Neural progenitor cell (in vitro differentiated cells): ENCODE data around the gene TFAP2E. TPM values are rescaled to one million over a fixed set of nuclear protein-coding genes. Genes with fewer than 3 reads are reported as not detected.

ENCODE experiments used
- DNase-seq: peaks from one replicate; pipeline ENCODE4 v3.0.0-alpha.2; 2016; ENCODE audit warnings: low spot score
- H2AFZ ChIP-seq: fragments of 200-600 bp; sonication (generic); replicated peaks from 2 replicates; pipeline ENCODE4 v1.6.1; 2016; ENCODE audit warnings: antibody characterized with exemption
- H3F3A ChIP-seq: fragments of 200-600 bp; sonication (generic); 2 replicates; pipeline ENCODE4 v1.6.1; 2016; ENCODE audit warnings: antibody characterized with exemption, low read depth
- H3K27ac ChIP-seq: fragments of 200-600 bp; sonication (generic); 2 replicates; pipeline ENCODE4 v1.5.1; 2016; ENCODE audit warnings: mild to moderate bottlenecking
- H3K27me3 ChIP-seq: fragments of 200-600 bp; sonication (generic); 2 replicates; pipeline ENCODE4 v1.6.1; 2016; ENCODE audit warnings: mild to moderate bottlenecking, moderate library complexity
- H3K36me3 ChIP-seq: fragments of 200-600 bp; sonication (generic); 2 replicates; pipeline ENCODE4 v1.5.1; 2016
- H3K4me1 ChIP-seq: fragments of 200-600 bp; sonication (generic); 2 replicates; pipeline ENCODE4 v1.6.1; 2016; ENCODE audit warnings: mixed run types
- H3K4me2 ChIP-seq: fragments of 200-600 bp; sonication (generic); 2 replicates; pipeline ENCODE4 v1.6.1; 2016
- H3K4me3 ChIP-seq: fragments of 200-600 bp; sonication (generic); 2 replicates; pipeline ENCODE4 v1.5.1; 2016
- H3K79me2 ChIP-seq: fragments of 200-600 bp; sonication (generic); 2 replicates; pipeline ENCODE4 v1.6.1; 2016; ENCODE audit warnings: low read depth
- H3K9ac ChIP-seq: fragments of 200-600 bp; sonication (generic); 2 replicates; pipeline ENCODE4 v1.6.1; 2016
- H3K9me3 ChIP-seq: fragments of 200-600 bp; sonication (generic); 2 replicates; pipeline ENCODE4 v1.5.1; 2016; ENCODE audit warnings: low read depth
- H4K20me1 ChIP-seq: fragments of 200-600 bp; sonication (generic); 2 replicates; pipeline ENCODE4 v1.6.1; 2016; ENCODE audit warnings: low read depth
- H3K27ac Mint-ChIP-seq: 3 replicates; pipeline ENCODE4 v1.8.0; 2021; ENCODE audit warnings: mixed read lengths
- H3K27me3 Mint-ChIP-seq: 2 replicates; pipeline ENCODE4 v1.8.0; 2022; ENCODE audit warnings: low read depth, mild to moderate bottlenecking, inconsistent platforms, moderate library complexity, mixed read lengths; ENCODE audit not compliant: insufficient read depth
- H3K36me3 Mint-ChIP-seq: 3 replicates; pipeline ENCODE4 v1.8.0; 2021; ENCODE audit warnings: mixed read lengths
- H3K4me1 Mint-ChIP-seq: 3 replicates; pipeline ENCODE4 v1.8.0; 2021; ENCODE audit warnings: mixed read lengths
- H3K4me3 Mint-ChIP-seq: 3 replicates; pipeline ENCODE4 v1.8.0; 2021; ENCODE audit warnings: mild to moderate bottlenecking, moderate library complexity, mixed read lengths
- H3K9me3 Mint-ChIP-seq: 3 replicates; pipeline ENCODE4 v1.8.0; 2020; ENCODE audit warnings: mixed read lengths
- EZH2 ChIP-seq: fragments of 200-600 bp; sonication (generic); IDR thresholded peaks from 2 replicates; pipeline ENCODE4 v1.6.1; 2017; ENCODE audit warnings: antibody characterized with exemption, mild to moderate bottlenecking, moderate library complexity
- EZH2phosphoT487 ChIP-seq: fragments of 200-600 bp; sonication (generic); IDR thresholded peaks from 2 replicates; pipeline ENCODE4 v1.6.1; 2017; ENCODE audit warnings: antibody characterized with exemption
- total RNA-seq: library from RNA; depleted of rRNA; stranded (reverse); fragments of >200 nt; gene quantifications from 2 replicates; pipeline ENCODE4 v1.2.3, GENCODE V29; 2015; ENCODE audit warnings: low replicate concordance
- TF ChIP-seq, protein P1 (sequence below): fragments of 200-600 bp; sonication (generic); IDR thresholded peaks from 2 replicates; pipeline ENCODE4 v1.5.1; 2017; ENCODE audit warnings: antibody characterized with exemption, mild to moderate bottlenecking

The TFAP2E gene
- total RNA-seq, 1 donor from 2014 or later, result not detected

DNA sequence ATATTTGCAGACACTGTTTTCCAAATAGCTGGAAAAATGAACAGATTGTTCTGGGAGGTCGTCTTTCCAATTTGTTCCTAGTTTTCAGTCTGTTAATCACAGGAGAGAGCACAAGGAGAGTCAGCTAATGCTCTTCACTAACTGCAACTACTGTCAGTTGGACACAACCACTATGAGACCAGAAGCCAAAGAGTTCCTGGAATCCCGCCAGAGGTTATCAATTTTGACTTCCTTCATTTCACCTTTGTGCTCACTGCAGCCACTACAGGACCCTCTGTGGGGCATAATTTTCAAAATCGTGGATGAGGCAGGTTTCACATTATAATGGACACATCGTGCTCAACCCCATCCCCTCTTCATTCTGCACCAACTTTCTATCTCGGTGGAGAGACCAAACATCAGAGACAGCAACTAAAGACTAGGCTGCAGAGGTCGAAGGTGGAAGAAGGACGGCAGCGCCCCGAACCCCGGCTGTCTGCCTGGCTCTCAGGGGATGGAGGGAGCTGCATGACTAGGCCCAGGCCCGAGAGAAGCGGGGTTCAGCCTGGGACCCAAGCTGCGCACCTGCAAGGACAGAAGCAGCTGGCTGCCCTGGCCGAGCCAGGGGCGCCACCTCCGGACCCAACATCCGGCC, 16.5 kb upstream of the TFAP2E start:
- Mint-ChIP-seq H3K4me1 (peaks cover 37% of the 10 kb centered on the region), H3K9me3 (no peaks in the 10 kb centered on the region), H3K27ac (peak overlapping the region; percentile 83), H3K4me3 (peak overlapping the region; percentile 98), H3K36me3 (peaks cover 15% of the 10 kb centered on the region), H3K27me3 (peaks cover 3% of the 10 kb centered on the region)
- no peak for DNase-seq
- Histone ChIP-seq H3F3A (peaks cover 30% of the 10 kb centered on the region), H3K9ac (peak overlapping the region; percentile 83), H4K20me1 (peaks cover 45% of the 10 kb centered on the region), H3K4me2 (peak overlapping the region; percentile 98), H3K79me2 (peaks cover 49% of the 10 kb centered on the region), H3K9me3 (no peaks in the 10 kb centered on the region), H2AFZ (peak overlapping the region; percentile 97), H3K27ac (no peak overlapping the region), H3K27me3 (no peaks in the 10 kb centered on the region), H3K4me1 (peaks cover 26% of the 10 kb centered on the region), H3K36me3 (no peaks in the 10 kb centered on the region), H3K4me3 (peak overlapping the region; percentile 97)
- TF ChIP-seq EZH2phosphoT487, result no peak
- TF ChIP-seq, protein P1, sequence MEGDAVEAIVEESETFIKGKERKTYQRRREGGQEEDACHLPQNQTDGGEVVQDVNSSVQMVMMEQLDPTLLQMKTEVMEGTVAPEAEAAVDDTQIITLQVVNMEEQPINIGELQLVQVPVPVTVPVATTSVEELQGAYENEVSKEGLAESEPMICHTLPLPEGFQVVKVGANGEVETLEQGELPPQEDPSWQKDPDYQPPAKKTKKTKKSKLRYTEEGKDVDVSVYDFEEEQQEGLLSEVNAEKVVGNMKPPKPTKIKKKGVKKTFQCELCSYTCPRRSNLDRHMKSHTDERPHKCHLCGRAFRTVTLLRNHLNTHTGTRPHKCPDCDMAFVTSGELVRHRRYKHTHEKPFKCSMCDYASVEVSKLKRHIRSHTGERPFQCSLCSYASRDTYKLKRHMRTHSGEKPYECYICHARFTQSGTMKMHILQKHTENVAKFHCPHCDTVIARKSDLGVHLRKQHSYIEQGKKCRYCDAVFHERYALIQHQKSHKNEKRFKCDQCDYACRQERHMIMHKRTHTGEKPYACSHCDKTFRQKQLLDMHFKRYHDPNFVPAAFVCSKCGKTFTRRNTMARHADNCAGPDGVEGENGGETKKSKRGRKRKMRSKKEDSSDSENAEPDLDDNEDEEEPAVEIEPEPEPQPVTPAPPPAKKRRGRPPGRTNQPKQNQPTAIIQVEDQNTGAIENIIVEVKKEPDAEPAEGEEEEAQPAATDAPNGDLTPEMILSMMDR, result no peak
- TF ChIP-seq EZH2, result no peak

- Histone ChIP-seq H3K9me3 (no peaks in the 10 kb centered on the region), H4K20me1 (peaks cover 45% of the 10 kb centered on the region), H3K79me2 (peaks cover 44% of the 10 kb centered on the region), H3K9ac (peak within 1 kb of the TSS; percentile 83), H3K27ac (peak within 1 kb of the TSS; percentile 95), H3K4me3 (peak within 1 kb of the TSS; percentile 97), H3F3A (peaks cover 30% of the 10 kb centered on the region), H2AFZ (peak within 1 kb of the TSS; percentile 97), H3K4me1 (peaks cover 26% of the 10 kb centered on the region), H3K27me3 (no peaks in the 10 kb centered on the region), H3K4me2 (peak within 1 kb of the TSS; percentile 98), H3K36me3 (no peaks in the 10 kb centered on the region)
- Mint-ChIP-seq H3K9me3 (no peaks in the 10 kb centered on the region), H3K4me1 (peaks cover 37% of the 10 kb centered on the region), H3K36me3 (peaks cover 12% of the 10 kb centered on the region), H3K27ac (peak within 1 kb of the TSS; percentile 99), H3K27me3 (peaks cover 3% of the 10 kb centered on the region), H3K4me3 (peak within 1 kb of the TSS; percentile 98)
- DNase-seq, result peak; percentile 90
- TF ChIP-seq EZH2, result no peak
- TF ChIP-seq, protein P1, result no peak
- TF ChIP-seq EZH2phosphoT487, result no peak
Observed at GRCh38 chr1:35557118-35557610, 15.9 kb upstream of the TFAP2E start, which contains the start of gene KIAA0319L. TSS of gene KIAA0319L (minus strand) at chr1:35557403. CDS start at chr1:35554491, 2,912 bp downstream.

DNA sequence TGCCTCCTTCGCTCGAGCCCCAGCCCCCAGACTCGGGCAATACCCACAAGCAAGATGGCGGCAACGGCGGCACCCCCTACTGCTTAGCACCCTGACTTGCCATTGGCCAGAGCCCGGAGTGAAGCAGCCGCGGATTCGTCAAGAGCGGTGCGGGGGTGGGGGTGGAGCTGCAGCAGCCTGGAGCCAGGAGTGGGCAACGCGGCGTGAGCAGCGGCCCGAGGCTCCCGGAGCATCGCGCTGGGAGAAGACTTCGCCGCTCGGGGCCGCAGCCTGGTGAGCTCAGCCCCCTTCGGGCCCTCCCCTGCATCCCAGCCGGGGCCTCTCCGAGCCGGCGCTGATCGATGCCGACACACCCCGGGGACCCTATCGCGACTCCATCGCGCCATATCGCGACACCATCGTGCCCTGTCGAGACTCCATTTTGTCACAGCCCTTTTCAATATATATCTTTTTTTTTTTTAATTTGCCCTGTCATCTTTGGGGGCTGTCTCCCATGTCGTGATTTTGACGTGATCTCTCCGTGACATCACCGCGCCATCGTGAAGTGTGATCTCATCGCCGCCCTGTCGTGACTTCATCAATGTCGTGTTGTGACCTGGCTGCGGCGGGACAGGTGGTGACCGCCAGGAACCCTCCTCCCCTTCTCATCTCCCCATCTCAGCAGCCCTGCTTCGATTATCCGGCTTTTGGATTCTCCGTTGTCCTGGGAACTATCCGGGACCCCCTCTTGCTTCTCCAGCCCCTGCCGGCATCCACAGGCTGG, 15.3 kb upstream of the TFAP2E start, which contains the start of gene NCDN:
NCDN (plus strand) TSS at position 189 of the 763 bp plus-strand sequence; CDS start at position 581, 392 bp downstream.
- H3K27me3 ChIP-seq, result no peaks in the 10 kb centered on the region
- H3K36me3 ChIP-seq, result no peaks in the 10 kb centered on the region
- peaks cover 26% of the 10 kb centered on the region for H3K4me1 ChIP-seq
- H3K9ac ChIP-seq, result peak within 1 kb of the TSS; percentile 83
- peak within 1 kb of the TSS; percentile 97 for H2AFZ ChIP-seq
- peak within 1 kb of the TSS; percentile 98 for H3K4me2 ChIP-seq
- H3K27ac ChIP-seq, result peak within 1 kb of the TSS; percentile 95
- Mint-ChIP-seq H3K4me1 (peaks cover 37% of the 10 kb centered on the region), H3K36me3 (peaks cover 10% of the 10 kb centered on the region), H3K4me3 (peak within 1 kb of the TSS; percentile 98), H3K27ac (peak within 1 kb of the TSS; percentile 99), H3K9me3 (no peaks in the 10 kb centered on the region), H3K27me3 (peaks cover 3% of the 10 kb centered on the region)
- peaks cover 45% of the 10 kb centered on the region for H4K20me1 ChIP-seq
- no peaks in the 10 kb centered on the region for H3K9me3 ChIP-seq
- H3F3A ChIP-seq, result peaks cover 30% of the 10 kb centered on the region
- H3K4me3 ChIP-seq, result peak within 1 kb of the TSS; percentile 97
- DNase-seq, result peak; percentile 98
- peaks cover 39% of the 10 kb centered on the region for H3K79me2 ChIP-seq
- TF ChIP-seq EZH2, result no peak
- TF ChIP-seq, protein P1, result no peak
- no peak for TF ChIP-seq EZH2phosphoT487
